ENCODE measurements around the gene BUD13. TPM values are rescaled to one million over a fixed set of nuclear protein-coding genes. Genes with fewer than 3 reads are reported as not detected.

BUD13 gene
- total RNA-seq, 1 donor from 2014 or later = 34.8 TPM

Other genes starting within 250 kb of the BUD13 start
- 66.1 and 67.8 TPM in 2 replicates for gene ZPR1, start 15.0 kb upstream of the BUD13 start, total RNA-seq
- not detected in 2 replicates for gene APOA5, start 18.9 kb upstream of the BUD13 start, total RNA-seq
- gene APOA4, start 50.3 kb upstream of the BUD13 start, total RNA-seq = not detected in 2 replicates
- not detected in 2 replicates for gene APOC3, start 56.9 kb upstream of the BUD13 start, total RNA-seq
- 0.18 TPM in 1 of 2 replicates, not detected in the other for gene APOA1, start 64.6 kb upstream of the BUD13 start, total RNA-seq